ENCODE data around the gene BMAL2.

Gene BMAL2

GRCh38 chr12:27319848-27320247 is 12.8 kb upstream of the BMAL2 start:
- no peak for DNase-seq (ENCODE audit: low spot score)

GRCh38 chr12:27324530-27324929 is 8.1 kb upstream of the BMAL2 start:
- DNase-seq (ENCODE audit: low spot score) = peak; percentile 29

GRCh38 chr12:27330846-27331245 is 1.8 kb upstream of the BMAL2 start:
- peak; percentile 21 for DNase-seq (ENCODE audit: low spot score)

- peak; percentile 87 for DNase-seq (ENCODE audit: low spot score)
These were observed 1.2 kb upstream of the BMAL2 start for GRCh38 chr12:27331291-27331926.

GRCh38 chr12:27331927-27332324 is 710 bp upstream of the BMAL2 start:
- DNase-seq (ENCODE audit: low spot score) = no peak

GRCh38 chr12:27332407-27332713 is 276 bp upstream of the BMAL2 start:
- DNase-seq (ENCODE audit: low spot score) = no peak

GRCh38 chr12:27333403-27334009 is 870 bp downstream of the BMAL2 start:
- DNase-seq (ENCODE audit: low spot score) = peak; percentile 9

GRCh38 chr12:27334042-27334720 is 1.5 kb downstream of the BMAL2 start:
- DNase-seq (ENCODE audit: low spot score) = no peak

GRCh38 chr12:27334721-27335082 is 2.1 kb downstream of the BMAL2 start:
- no peak for DNase-seq (ENCODE audit: low spot score)

- DNase-seq (ENCODE audit: low spot score) = no peak
These were observed 3.0 kb downstream of the BMAL2 start for GRCh38 chr12:27335364-27336281.

- no peak for DNase-seq (ENCODE audit: low spot score)
These were observed 3.6 kb downstream of the BMAL2 start for GRCh38 chr12:27336282-27336653.

GRCh38 chr12:27337376-27337775 is 4.7 kb downstream of the BMAL2 start:
- DNase-seq (ENCODE audit: low spot score) = no peak

GRCh38 chr12:27338473-27338872 is 5.8 kb downstream of the BMAL2 start:
- DNase-seq (ENCODE audit: low spot score) = no peak

GRCh38 chr12:27340971-27341370 is 8.3 kb downstream of the BMAL2 start:
- DNase-seq (ENCODE audit: low spot score) = no peak

GRCh38 chr12:27342536-27342935 is 9.9 kb downstream of the BMAL2 start:
- no peak for DNase-seq (ENCODE audit: low spot score)

GRCh38 chr12:27343255-27344000 is 10.8 kb downstream of the BMAL2 start:
- DNase-seq (ENCODE audit: low spot score) = peak; percentile 89

GRCh38 chr12:27344246-27344645 is 11.6 kb downstream of the BMAL2 start:
- no peak for DNase-seq (ENCODE audit: low spot score)

- DNase-seq (ENCODE audit: low spot score) = no peak
These were observed 12.1 kb downstream of the BMAL2 start for GRCh38 chr12:27344760-27345159.

- no peak for DNase-seq (ENCODE audit: low spot score)
These were observed 12.7 kb downstream of the BMAL2 start for GRCh38 chr12:27345376-27345775.

- no peak for DNase-seq (ENCODE audit: low spot score)
These were observed 15.1 kb downstream of the BMAL2 start for GRCh38 chr12:27347779-27348178.

- DNase-seq (ENCODE audit: low spot score) = no peak
These were observed 18.8 kb downstream of the BMAL2 start for GRCh38 chr12:27351476-27351875.

GRCh38 chr12:27355486-27355885 is 22.9 kb downstream of the BMAL2 start:
- DNase-seq (ENCODE audit: low spot score) = no peak

Data from AG08395 (cell line).